DMS79 (cell line): ENCODE data around the gene DISP1.

ENCODE experiments used
- DNase-seq: peaks from one replicate; lab custom pipeline; 2025; lab: John Stamatoyannopoulos, UW

DISP1 gene, protein sequence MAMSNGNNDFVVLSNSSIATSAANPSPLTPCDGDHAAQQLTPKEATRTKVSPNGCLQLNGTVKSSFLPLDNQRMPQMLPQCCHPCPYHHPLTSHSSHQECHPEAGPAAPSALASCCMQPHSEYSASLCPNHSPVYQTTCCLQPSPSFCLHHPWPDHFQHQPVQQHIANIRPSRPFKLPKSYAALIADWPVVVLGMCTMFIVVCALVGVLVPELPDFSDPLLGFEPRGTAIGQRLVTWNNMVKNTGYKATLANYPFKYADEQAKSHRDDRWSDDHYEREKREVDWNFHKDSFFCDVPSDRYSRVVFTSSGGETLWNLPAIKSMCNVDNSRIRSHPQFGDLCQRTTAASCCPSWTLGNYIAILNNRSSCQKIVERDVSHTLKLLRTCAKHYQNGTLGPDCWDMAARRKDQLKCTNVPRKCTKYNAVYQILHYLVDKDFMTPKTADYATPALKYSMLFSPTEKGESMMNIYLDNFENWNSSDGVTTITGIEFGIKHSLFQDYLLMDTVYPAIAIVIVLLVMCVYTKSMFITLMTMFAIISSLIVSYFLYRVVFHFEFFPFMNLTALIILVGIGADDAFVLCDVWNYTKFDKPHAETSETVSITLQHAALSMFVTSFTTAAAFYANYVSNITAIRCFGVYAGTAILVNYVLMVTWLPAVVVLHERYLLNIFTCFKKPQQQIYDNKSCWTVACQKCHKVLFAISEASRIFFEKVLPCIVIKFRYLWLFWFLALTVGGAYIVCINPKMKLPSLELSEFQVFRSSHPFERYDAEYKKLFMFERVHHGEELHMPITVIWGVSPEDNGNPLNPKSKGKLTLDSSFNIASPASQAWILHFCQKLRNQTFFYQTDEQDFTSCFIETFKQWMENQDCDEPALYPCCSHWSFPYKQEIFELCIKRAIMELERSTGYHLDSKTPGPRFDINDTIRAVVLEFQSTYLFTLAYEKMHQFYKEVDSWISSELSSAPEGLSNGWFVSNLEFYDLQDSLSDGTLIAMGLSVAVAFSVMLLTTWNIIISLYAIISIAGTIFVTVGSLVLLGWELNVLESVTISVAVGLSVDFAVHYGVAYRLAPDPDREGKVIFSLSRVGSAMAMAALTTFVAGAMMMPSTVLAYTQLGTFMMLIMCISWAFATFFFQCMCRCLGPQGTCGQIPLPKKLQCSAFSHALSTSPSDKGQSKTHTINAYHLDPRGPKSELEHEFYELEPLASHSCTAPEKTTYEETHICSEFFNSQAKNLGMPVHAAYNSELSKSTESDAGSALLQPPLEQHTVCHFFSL (N-terminal part only)

DNA sequence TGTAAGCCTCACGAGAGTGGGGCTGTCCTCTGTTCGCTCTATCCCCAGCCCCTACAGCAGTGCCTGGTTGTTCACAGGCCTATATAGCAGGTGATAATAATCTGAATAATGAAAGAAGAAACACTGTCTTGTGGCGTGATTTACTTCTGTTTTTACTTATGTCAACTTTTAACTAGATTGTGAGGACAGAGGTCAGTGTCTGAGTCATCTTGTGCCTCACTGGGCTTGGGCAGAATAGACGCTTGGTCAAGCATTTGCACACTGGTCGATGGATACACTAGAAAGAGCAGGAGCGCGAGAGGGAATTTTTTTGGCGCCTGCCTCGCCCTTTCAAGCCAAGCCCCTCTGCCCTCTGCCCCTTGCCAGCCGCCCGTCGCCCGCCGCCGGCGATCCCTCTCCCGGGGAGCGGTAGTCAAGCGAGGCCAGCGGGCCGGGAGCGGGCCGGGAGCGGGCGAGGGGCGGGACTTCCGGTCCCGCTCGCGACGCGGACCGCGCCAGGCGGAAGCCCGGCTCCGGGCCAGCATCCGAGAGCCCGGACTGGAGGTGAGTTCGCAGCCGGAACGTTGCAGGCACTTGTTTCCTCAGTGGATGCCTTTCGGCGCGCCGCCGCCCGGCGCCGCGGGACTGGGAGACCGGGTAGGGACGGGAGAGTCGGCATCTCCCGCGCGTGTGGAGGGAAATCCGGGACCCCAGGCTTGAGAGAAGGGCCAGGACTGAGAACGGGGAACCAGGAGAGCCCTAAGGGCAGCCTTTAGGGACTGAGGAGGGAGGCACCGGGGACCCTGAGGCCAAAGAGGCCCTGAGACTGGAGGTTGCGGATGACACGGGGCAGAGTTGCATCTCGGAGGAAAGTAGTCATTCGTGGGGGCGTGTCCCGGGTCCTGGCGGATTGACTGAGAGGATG lies at the start of gene DISP1:
Gene DISP1, plus strand, starts transcription at position 504 of the 904 bp plus-strand sequence. CDS start 127,785 bp downstream, outside the sequence.
- DNase-seq, result peak; percentile 69

DNA sequence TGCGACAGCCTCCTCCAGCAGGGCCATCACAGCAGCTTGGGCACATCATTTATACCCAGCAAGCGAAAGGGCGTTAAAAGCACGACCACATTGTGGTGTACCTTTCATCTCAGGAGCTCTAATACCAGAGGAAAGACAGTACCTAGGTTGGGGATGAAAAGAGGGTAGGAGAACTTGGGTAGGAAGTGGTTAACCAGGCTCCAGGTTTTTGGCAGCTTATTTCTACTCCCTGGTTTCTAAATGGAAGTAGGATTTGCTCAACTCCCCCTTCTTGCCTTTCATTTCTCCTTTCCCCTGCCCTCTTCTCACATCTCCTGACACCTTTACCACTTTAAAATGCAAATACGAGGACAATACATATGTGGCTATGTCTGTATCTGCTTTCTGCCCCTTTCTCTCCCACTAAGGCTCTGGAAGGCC lies 47.7 kb upstream of the DISP1 start:
- DNase-seq, result no peak

DNA sequence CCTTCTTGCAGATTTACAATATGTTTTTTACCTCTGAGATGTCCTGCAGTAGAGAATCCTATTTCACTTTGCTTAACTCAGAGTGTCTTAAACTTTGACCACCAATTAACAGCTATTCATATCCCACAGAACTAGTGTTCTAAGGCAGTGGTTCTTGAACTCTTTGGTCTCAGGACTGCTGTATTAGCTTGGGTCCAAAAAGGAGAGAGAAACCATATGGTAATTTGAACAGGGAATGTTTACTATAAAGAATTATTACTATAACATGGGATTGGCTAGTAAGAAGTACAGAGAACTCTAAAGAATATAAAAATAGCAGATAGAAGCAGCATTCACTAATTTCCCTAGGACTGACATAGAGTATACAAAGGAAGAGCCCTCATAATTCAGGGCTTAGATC lies 46.2 kb upstream of the DISP1 start:
- no peak for DNase-seq

DNA sequence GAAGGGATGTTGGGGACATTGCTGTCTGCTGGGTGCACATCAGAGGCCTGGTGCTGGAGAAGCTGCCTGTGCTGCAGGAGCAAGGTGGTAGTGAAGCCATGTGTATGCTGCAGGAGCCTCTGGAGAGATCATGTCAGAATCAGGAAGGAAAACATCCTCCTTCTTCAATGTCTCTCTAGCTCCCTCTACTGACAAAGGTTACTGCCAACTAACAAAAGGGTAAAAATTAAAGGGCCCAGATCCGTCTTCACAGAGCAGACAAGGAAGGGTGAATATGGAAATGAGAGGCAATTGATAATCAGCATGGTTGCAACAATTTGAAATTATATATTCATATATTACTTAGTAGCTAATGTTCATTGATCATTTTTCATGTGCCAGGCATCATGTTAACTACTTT lies 45.7 kb upstream of the DISP1 start:
- no peak for DNase-seq

DNA sequence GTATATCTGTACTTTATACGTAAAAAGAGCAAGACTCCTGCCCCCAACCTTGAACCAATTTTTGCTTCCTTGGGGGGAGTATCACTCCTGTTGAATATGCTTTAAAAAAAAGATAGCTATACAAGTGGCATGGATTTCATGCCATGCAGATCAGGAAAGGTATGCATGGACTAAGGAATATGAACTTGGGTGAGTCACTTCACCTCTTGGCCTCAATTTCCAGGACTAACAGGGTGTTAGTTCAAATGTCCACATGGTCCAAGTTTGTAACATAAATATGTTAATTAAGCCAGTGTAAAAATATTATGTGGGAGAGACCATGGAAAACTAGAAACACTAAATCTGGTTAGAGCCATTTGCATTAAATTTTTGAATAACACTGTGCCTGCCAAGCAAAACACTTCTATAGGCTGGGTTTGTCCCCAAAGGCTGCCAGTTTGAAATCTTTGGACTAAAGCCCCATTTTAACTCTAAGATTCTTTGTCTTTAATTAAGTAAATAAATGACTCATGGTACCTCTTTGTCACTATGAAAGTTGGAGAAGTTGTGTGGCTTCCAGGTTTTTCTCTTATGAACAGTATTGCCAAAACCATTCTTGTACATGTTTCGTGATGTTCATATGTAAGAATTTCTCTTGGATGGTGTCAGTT lies 44.7 kb upstream of the DISP1 start:
- DNase-seq, result no peak

DNA sequence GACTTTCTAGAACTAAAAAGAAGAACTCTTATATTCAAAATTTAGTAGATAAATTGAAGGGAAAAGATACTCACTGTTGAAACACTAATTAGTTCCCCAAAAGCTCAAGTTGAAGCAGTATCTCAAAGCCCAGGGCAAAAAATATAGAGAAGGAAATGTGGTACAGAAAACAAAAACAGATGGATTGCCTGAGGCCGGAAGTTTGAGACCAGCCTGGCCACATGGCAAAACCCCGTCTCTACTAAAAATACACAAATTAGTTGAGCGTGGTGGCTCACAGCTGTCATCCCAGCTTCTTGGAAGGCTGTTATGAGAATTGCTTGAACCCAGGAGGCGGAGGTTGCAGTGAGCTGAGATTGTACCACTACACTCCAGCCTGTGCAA lies 41.9 kb upstream of the DISP1 start:
- no peak for DNase-seq

DNA sequence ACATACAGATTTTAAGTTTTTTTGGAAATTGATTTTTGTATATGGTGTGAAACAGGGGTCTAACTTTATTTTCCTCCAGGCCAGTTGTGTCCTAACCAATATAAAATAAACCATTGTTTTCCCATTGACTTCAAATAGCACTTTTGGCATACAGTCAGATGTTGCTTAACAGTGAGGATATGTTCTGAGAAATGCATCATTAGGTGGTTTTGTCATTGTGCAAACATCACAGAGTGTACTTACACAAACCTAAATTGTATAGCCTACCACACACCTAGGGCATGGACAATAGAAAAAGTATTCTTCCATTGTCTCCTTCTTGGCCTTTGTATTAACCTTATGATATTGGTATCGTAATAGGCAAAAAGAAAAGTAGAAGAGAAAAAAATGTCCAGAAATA lies 37.4 kb upstream of the DISP1 start:
- no peak for DNase-seq

DNA sequence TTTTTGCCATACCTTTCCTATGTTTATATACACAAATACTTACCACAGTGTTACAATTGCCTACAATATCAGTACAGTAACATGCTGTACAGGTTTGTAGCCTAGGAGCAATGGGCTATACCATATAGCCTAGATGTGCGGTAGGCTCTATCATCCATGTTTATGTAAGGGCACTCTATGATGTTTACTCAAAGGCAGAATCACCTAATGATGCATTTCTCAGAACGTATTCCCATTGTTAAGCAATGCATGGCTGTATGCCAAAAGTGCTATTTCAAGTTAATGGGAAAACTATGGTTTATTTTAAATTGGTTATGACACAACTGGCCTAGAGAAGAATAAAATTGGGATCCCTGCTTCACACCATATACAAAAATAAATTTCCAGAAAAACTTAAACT lies 36.9 kb upstream of the DISP1 start:
- DNase-seq, result no peak

DNA sequence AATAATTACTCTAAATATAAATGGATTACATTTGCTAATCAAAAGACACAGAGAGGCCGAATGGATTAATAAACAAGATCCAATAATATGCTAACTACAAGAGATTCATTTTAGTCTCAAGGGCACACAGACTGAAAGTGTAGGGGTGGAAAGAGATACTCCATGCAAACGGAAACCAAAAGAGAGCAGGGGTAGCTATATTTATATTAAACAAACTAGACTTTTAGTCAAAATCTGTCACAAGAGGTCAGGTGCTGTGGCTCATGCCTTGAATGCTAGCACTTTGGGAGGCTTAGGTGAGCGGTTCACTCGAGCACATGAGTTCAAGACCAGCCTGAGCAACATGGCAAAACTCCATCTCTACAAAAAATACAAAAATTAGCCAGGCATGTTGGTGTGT lies 33.6 kb upstream of the DISP1 start:
- no peak for DNase-seq

DNA sequence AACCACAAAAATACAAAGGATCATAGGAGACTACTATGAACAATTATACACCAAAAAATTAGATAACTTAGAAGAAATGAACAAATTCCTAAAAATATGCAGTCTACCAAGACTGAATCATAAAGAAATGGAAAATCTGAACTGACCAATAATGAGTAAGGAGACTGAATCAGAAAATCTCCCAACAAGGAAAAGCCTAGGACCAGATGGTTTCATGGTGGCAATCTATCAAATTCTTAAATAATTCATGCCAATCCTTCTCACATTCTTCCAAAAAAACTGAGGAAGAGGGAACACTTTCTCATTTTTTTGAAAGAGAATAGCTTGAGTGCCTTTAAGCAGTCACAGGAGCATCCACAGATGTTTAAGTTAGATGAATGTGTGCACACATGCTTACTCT lies 31.8 kb upstream of the DISP1 start:
- no peak for DNase-seq

DNA sequence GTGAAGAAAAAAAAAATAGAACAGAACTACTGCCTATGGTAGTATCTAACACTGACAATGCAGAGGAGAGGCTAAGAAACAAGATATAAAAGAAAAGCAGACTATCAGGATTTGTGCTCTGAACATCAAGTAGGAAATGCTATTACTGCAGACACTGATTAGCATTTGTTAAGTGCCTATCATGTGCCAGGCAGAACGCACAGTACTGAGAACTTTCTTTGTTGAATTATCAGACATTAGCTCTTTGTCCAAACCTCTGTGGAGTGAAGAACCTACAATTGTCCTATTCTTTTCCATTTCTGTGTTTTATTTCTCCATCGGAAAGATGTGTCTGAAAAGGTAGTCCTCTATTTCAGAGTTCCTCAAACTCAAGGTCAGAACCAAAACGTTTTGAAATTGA lies 30.5 kb upstream of the DISP1 start:
- DNase-seq, result no peak

DNA sequence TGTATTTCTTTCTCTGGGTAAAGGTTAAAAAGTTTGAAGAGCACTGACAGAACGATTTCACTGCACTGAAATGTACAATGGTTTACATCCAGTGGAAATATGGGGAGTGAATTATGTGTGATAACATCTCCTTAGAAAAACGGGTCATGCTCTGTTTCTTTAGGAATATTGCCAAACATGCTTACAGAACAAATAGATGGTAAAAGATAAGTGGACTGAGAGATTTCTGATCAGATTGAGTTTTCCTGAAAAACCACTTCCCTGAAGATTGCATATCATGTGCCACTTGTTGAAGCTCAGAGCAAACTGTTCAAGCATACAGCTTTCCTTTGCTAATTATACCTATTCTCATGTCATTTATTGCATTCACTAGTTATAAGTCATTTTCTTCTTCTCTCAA lies 29.9 kb upstream of the DISP1 start:
- DNase-seq, result peak; percentile 32

DNA sequence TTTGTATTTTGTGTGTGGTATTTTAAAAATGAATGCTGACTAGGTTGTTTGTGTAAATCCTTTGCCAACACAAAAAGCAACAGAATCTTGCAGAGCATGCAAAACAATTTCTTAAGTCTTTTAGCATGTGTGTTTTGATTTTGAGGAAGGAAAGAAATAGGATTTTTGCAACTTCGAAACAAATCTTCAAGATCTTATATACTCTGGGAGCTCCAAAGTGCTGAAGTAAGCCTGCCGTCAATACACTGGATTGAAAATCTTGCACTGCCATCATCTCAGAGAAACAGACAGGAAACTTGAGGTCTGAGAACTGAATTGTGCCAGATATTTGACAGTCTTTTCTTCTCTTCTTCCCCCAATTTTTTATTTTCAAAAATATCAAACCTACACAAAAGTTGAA lies 29.3 kb upstream of the DISP1 start:
- DNase-seq, result no peak

DNA sequence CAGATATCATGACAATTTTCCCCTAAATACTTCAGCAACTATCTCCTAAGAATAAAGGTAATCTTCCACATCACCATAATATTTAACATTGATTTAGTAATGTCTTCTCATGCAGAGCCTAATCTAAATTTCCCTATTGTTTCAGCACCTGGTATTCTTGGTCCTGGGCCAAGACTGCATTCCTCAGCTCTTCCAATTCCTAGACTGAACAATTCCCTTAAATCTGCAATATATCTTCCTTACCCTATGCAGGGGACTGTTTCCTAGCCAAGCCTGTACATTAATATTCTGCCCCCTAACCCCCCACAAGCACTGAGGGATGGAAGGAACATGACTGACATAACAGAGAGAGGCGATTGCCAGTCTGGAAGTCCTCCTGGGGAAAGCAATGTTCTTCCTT lies 28.7 kb upstream of the DISP1 start:
- DNase-seq, result no peak

DNA sequence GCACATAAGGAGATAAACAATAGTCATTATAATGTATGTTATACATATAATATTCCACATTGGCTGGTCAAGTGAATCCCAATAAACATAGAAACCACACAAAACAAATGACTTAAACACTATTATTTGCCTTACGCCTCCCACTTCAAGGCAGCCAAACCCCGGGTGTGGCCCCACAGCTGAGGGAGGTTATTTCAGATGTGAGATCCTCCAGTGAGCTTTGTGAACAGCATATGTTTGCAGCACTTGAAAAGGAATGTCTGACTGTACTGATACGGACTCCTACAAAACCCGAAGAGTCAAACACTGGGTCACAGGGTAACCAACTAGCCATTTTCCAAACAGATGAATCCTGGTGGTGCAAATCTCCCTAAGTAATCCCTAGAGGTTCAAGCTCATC lies 27.1 kb upstream of the DISP1 start:
- DNase-seq, result no peak

DNA sequence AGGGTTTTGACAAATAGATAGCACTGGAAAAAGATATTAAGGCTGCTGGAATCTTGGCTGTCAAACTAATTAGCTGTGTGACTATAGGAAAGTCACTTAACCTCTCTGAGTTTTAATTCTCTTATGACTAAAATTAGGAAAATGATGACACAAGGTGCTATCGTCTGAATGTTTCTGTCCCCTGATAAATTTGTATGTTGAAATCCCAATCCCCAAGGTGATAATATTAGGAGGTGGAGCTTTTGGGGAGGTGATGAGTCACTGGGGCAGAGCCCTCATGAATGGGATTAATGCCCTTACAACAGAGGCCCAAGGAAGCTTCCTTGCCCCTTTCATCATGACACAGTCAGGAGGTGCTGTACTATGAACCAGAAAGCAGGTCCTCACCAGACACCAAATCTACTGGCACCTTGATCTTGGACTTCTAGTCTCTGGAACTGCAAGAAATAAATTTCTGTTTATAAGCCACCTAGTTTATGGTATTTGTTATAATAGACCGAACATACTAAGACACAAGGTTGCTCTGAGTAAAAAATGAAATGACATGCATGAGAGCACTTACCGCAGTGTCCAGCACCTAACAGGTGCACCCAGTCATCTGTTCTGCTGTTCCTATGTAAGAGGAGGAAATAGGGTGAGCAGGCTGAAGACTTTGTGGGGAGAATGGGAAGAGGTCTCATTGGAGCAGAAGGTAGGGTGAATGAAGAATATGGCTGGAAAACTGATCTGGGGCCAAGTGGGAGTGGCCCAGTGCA lies 26.3 kb upstream of the DISP1 start:
- DNase-seq, result no peak

DNA sequence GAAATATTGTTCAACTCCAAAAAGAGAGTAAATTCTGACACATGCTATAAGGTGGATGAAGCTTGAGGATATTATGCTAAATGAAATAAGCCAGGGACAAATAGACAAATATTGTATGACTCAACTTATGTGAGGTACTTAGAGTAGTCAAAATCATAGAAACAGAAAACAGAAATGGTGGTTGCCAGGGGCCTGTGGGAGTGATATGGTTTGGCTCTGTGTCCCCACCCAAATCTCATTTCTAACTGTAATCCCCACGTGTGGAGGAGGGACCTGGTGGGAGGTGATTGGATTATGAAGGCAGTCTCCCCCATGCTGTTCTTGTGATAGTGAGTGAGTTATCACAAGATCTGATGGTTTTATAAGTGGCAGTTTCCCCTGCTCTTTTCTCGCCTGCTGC lies 24.7 kb upstream of the DISP1 start:
- no peak for DNase-seq

DNA sequence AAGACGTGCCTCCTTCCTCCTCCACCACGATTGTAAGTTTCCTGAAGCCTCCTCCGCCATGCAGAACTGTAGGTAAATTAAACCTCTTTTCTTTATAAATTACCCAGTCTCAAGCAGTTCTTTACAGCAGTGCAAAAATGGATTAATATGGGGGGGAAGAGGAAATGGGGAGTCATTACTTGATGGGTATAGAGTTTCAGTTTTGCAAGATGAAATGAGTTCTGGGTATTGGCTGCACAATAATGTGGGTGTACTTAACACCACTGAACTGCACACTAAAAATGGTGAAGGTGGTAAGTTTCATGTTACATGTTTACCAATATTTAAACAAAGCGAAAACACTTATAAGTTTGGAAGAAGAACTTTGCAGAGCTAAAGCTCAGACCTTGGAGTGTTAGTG lies 24.3 kb upstream of the DISP1 start:
- DNase-seq, result no peak

DNA sequence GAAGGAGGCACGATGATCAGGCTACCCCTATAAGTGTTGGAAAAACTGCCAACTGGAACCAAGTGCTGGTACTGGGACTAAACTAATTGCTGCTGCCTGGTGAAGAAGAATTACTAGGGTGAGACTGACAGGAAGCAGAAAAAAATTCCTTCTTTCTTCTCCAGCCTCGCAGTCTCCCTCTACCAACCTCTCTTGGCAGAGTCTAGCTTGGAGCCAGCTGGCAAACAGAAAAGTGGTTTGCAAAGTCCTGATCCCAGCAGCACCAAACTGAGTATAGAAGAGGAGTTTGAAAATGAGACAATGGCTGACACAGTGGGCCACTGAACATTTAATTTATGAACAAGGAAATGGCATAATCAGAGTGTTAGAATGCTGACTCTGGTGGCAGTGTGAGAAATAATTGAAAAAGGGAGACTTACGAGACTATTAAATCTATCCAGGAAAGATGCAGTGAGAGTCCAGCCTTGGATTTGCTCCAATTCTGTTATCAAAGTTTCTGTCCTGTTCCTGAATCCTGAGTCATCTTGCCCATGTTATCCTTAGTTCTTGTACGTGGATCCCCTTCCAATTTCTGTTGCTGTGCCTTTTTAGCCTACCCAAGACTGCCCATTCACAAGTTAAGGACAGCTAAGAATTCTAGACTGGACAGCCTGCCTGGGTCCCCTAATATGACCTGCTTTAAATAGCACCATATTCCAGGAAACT lies 23.7 kb upstream of the DISP1 start:
- DNase-seq, result no peak

DNA sequence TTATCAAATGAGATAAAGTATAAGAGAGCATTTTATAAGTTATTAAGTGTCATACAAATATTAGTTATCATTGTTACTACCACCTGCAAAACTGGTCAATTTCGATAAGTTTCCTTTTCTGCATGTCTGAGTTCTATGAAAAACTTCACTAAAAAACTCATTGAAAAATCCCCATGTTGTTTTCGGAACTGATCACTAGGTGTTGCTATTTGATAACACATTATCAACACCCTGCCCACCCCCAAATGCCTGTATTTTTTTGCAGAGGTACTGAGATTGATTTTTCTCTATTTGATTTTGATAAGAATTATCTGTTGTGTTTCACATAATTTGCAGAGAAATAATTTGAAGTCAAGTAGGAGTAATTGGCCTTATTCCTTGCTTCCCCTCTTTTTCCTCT lies 22.1 kb upstream of the DISP1 start:
- DNase-seq, result no peak
